Uterus (tissue), 2 donors: ENCODE measurements around the gene SNTB2.

Experiments used
- CTCF ChIP-seq, 4 experiments: fragments of 200-600 bp in 2 of 4; fragments of 450-650 bp in 2 of 4; sonication (generic) in 2 of 4; IDR thresholded peaks; one replicate each; pipeline ENCODE4 v1.5.1; 2016 to 2019; ENCODE audit warnings: antibody characterized with exemption in 4 of 4, mild to moderate bottlenecking in 2 of 4, moderate library complexity in 1 of 4
- POLR2A ChIP-seq, 2 donors: fragments of 450-650 bp; IDR thresholded peaks; one replicate each; pipeline ENCODE4 v1.6.1; 2016; ENCODE audit warnings: antibody characterized with exemption in 2 of 2, mild to moderate bottlenecking in 1 of 2, moderate library complexity in 1 of 2

- TF ChIP-seq POLR2A (IDR thresholded peaks at IDR 0.05), result peak in 1 of 2 donors; percentile 60
- peak; percentile 81 to 91 (median 86) for TF ChIP-seq CTCF (IDR thresholded peaks at IDR 0.05)
These were observed 152.5 kb downstream of the SNTB2 start, which contains the start of the genes COG8 and NIP7 for GRCh38 chr16:69339289-69340094.
